Ovary (tissue), 9 donors: ENCODE results near the gene RUFY3. TPM values are rescaled to one million over a fixed set of nuclear protein-coding genes. Genes with fewer than 3 reads are reported as not detected.

Experiments used
- DNase-seq, 5 donors: peaks; one replicate each; pipeline ENCODE4 v3.0.0-alpha.2; 2019 to 2020
- H3K27ac ChIP-seq, 2 donors: fragments of 200-600 bp; one replicate each; pipeline versions ENCODE4 v1.5.1 to v1.8.0; 2019 to 2022
- H3K27me3 ChIP-seq: fragments of 200-600 bp; one replicate; pipeline ENCODE4 v1.8.0; 2022
- H3K36me3 ChIP-seq: fragments of 200-600 bp; sonication (generic); one replicate; pipeline ENCODE4 v1.5.1; 2019
- H3K4me1 ChIP-seq: one replicate; pipeline ENCODE4 v1.8.1; 2013; ENCODE audit warnings: mild to moderate bottlenecking, moderate library complexity; ENCODE audit not compliant: insufficient read depth
- H3K4me3 ChIP-seq: fragments of 200-600 bp; sonication (generic); one replicate; pipeline ENCODE4 v1.5.1; 2017
- H3K9me3 ChIP-seq, 2 donors: fragments of 200-600 bp in 1 of 2; sonication (generic) in 1 of 2; one replicate each; pipeline versions ENCODE4 v1.5.1 to v1.8.1; 2013 to 2019; ENCODE audit warnings: mild to moderate bottlenecking in 1 of 2, moderate library complexity in 1 of 2
- CTCF ChIP-seq, 3 donors: fragments of 450-650 bp in 2 of 3; fragments of 200-600 bp in 1 of 3; IDR thresholded peaks; one replicate each; pipeline versions ENCODE4 v1.5.1 to v1.8.0; 2016 to 2022; ENCODE audit warnings: antibody characterized with exemption in 3 of 3, mild to moderate bottlenecking in 1 of 3
- EP300 ChIP-seq: sonication (generic); formaldehyde crosslinking; IDR thresholded peaks from one replicate; pipeline ENCODE4 v1.6.1; 2017; ENCODE audit warnings: antibody characterized with exemption
- POLR2A ChIP-seq: fragments of 450-650 bp; IDR thresholded peaks from one replicate; pipeline ENCODE4 v1.6.1; 2017; ENCODE audit warnings: antibody characterized with exemption, mild to moderate bottlenecking, moderate library complexity
- WGBS, 3 donors: extraction: QIAGEN DNeasy Blood & Tissue Kit in 1 of 3; methylation state at CpG; one replicate each; pipeline versions ENCODE4 v1.1.5 to v1.1.7; 2013 to 2017; 5-methylcytosine and 5-hydroxymethylcytosine counted together
- intact Hi-C, 4 donors: fragments of 100-400 bp; cut with DNase I; formaldehyde crosslinking; loops; one replicate each; pipeline versions ENCODE4 v1.11.0 to v1.15.1; 2022 to 2023
- polyA plus RNA-seq, 2 donors: library from polyadenylated mRNA; stranded (reverse); fragments of 200-250 nt in 1 of 2; fragments of 350-450 nt in 1 of 2; fragmentation: Illumina TruSeq in 1 of 2; extraction: RNeasy Lipid Tissue Mini Kit (QIAGEN cat#74804) in 1 of 2; gene quantifications; one replicate each; pipeline ENCODE4 v1.2.3, GENCODE V29; 2013 to 2014
- total RNA-seq, 7 donors: library from RNA; depleted of rRNA in 2 of 7; stranded (reverse); fragments of >200 nt in 2 of 7; fragmentation: NEBNext Ultra II Directional in 3 of 7; extraction: Animal tissue kit (Norgen Biotek cat#: 25700) in 3 of 7; gene quantifications; one replicate each; pipeline versions ENCODE4 v1.1.0 to v1.2.4, GENCODE V29; 2016 to 2023
- donor health status: DM: no; HTN: no; CAD: no; lungs with moderate emphysema.
- donor health status: DM: no; HTN: no; CAD: no.
- donor health status: Bipolar disorder and iron deficiency.
- donor health status: DM: yes; HTN: yes; CAD: no.
- donor health status: DM: no; HTN: no; CAD: no.
- donor health status: DM: yes; HTN: yes; CAD: no.

The RUFY3 gene
- total and polyA plus RNA-seq, 9 donors: 35.2 to 84.0 (median 63.3) TPM

GRCh38 chr4:70713453-70714078, 8.2 kb upstream of the RUFY3 start:
- intact Hi-C loops: no loop called here
- TF ChIP-seq POLR2A (no peak), CTCF (IDR thresholded peaks at IDR 0.05) (no peak), EP300 (no peak)
- H3K4me3 ChIP-seq: no peak overlapping the region
- no peaks in the 10 kb centered on the region for H3K36me3 ChIP-seq
- H3K27me3 ChIP-seq: no peaks in the 10 kb centered on the region
- peaks cover 2% of the 10 kb centered on the region for H3K4me1 ChIP-seq
- WGBS, 3 donors: 77 to 82% (median 79%) methylated on average over 7 of the region's 7 CpGs
- no peak overlapping the region for H3K27ac ChIP-seq
- no peaks in the 10 kb centered on the region for H3K9me3 ChIP-seq
- DNase-seq: no peak

- no peak overlapping the region for H3K4me3 ChIP-seq
- intact Hi-C loops: no loop called here
- 91 to 93% (median 93%) methylated on average over 5 of the region's 5 CpGs for WGBS, 3 donors
- no peak overlapping the region for H3K27ac ChIP-seq
- H3K9me3 ChIP-seq: no peaks in the 10 kb centered on the region
- TF ChIP-seq EP300 (no peak), CTCF (IDR thresholded peaks at IDR 0.05) (no peak), POLR2A (no peak)
- no peaks in the 10 kb centered on the region for H3K36me3 ChIP-seq
- peaks cover 4% of the 10 kb centered on the region for H3K4me1 ChIP-seq
- DNase-seq: no peak
- no peaks in the 10 kb centered on the region for H3K27me3 ChIP-seq
These were observed 7.5 kb upstream of the RUFY3 start for GRCh38 chr4:70714079-70714887.

- peaks cover 4% of the 10 kb centered on the region for H3K4me1 ChIP-seq
- H3K9me3 ChIP-seq: no peaks in the 10 kb centered on the region
- H3K36me3 ChIP-seq: no peaks in the 10 kb centered on the region
- no peak overlapping the region for H3K27ac ChIP-seq
- no peaks in the 10 kb centered on the region for H3K27me3 ChIP-seq
- no peak for TF ChIP-seq CTCF (IDR thresholded peaks at IDR 0.05)
- no peak for TF ChIP-seq POLR2A
- TF ChIP-seq EP300: no peak
- WGBS, 3 donors: 92 to 93% (median 93%) methylated on average over 6 of the region's 6 CpGs
- H3K4me3 ChIP-seq: no peak overlapping the region
- no peak for DNase-seq
- intact Hi-C loops: no loop called here
These were observed 6.7 kb upstream of the RUFY3 start for GRCh38 chr4:70715097-70715496.

- Histone ChIP-seq H3K9me3 (no peaks in the 10 kb centered on the region), H3K27me3 (no peaks in the 10 kb centered on the region), H3K4me1 (peaks cover 2% of the 10 kb centered on the region), H3K4me3 (no peak overlapping the region), H3K27ac (no peak overlapping the region), H3K36me3 (no peaks in the 10 kb centered on the region)
- TF ChIP-seq EP300 (no peak), CTCF (IDR thresholded peaks at IDR 0.05) (no peak), POLR2A (no peak)
- intact Hi-C loops: no loop called here
- no peak for DNase-seq
- WGBS, 3 donors: 74 to 89% (median 81%) methylated on average over 13 of the region's 13 CpGs
These were observed 2.8 kb upstream of the RUFY3 start for GRCh38 chr4:70718811-70719604.
